K562 (cell line): ENCODE results near the gene COQ8A. TPM values are rescaled to one million over a fixed set of nuclear protein-coding genes. Genes with fewer than 3 reads are reported as not detected.

ENCODE experiments used
- E2F6 ChIP-seq, 2 experiments: IDR thresholded peaks; 2 replicates each; pipeline ENCODE4 v1.6.1; 2011; ENCODE audit warnings: borderline replicate concordance in 1 of 2, control low read depth in 1 of 2, low read depth in 1 of 2, low read length in 1 of 2, mild to moderate bottlenecking in 1 of 2, mixed read lengths in 1 of 2, moderate library complexity in 1 of 2; ENCODE audit not compliant: insufficient read depth in 1 of 2, insufficient read length in 1 of 2, poor library complexity in 1 of 2, severe bottlenecking in 1 of 2; ENCODE audit errors: extremely low read depth in 1 of 2
- EGR1 ChIP-seq: fragments of 450-650 bp; conservative IDR thresholded peaks from 2 replicates; pipeline ENCODE4 v1.6.1; 2017; ENCODE audit warnings: mild to moderate bottlenecking
- FOXM1 ChIP-seq, 2 experiments: fragments of 450-650 bp in 1 of 2; sonication (generic) in 1 of 2; formaldehyde crosslinking in 1 of 2; IDR thresholded peaks; 2 replicates each; pipeline versions ENCODE4 v1.6.1 to v1.9.0; 2017 to 2022; ENCODE audit warnings: low read depth in 2 of 2, mild to moderate bottlenecking in 2 of 2, missing genetic modification reagents in 1 of 2, moderate library complexity in 1 of 2
- GTF2F1 ChIP-seq: IDR thresholded peaks from 2 replicates; pipeline ENCODE4 v1.6.1; 2011; ENCODE audit warnings: low read depth, low read length, improper control_type of control experiment
- MXI1 ChIP-seq: IDR thresholded peaks from 2 replicates; pipeline ENCODE4 v1.6.1; 2011; ENCODE audit warnings: low read depth, mild to moderate bottlenecking, improper control_type of control experiment, low read length
- RBM14 ChIP-seq: fragments of 200-400 bp; formaldehyde crosslinking; IDR thresholded peaks from 2 replicates; pipeline ENCODE4 v1.6.1; 2018; ENCODE audit warnings: low read depth, mild to moderate bottlenecking, low read length, moderate library complexity, borderline replicate concordance; ENCODE audit not compliant: insufficient read depth
- ZBTB11 ChIP-seq, 3 experiments: fragments of 200-800 bp in 1 of 3; fragments of 250-450 bp in 1 of 3; fragments of 450-650 bp in 1 of 3; sonication (Bioruptor Pico) in 1 of 3; sonication (Bioruptor generic) in 1 of 3; formaldehyde crosslinking in 1 of 3; IDR thresholded peaks; 2 replicates each; pipeline versions ENCODE4 v1.6.1 to v1.8.0; 2016 to 2022; ENCODE audit warnings: mild to moderate bottlenecking in 2 of 3, missing genetic modification characterization in 2 of 3, missing compliant biosample characterization in 1 of 3, moderate library complexity in 1 of 3
- polyA plus RNA-seq, 8 experiments: library from polyadenylated mRNA; depleted of rRNA in 4 of 8; stranded (reverse) in 5 of 8; unstranded in 3 of 8; fragments of >200 nt; fragmentation: Nextera tagmentation in 2 of 8; fragmentation: Illumina TruSeq in 1 of 8; extraction: Ambion mirVana in 2 of 8; extraction: Trizol in 1 of 8; gene quantifications; 2 replicates each; pipeline versions ENCODE4 v1.2.1 to v1.2.3, GENCODE V29; 2011 to 2014; ENCODE audit warnings: inconsistent platforms in 1 of 8, missing spikeins in 1 of 8
- total RNA-seq, 7 experiments: library from RNA; depleted of rRNA in 6 of 7; stranded (reverse); fragments of >200 nt in 6 of 7; fragmentation: Illumina TruSeq in 2 of 7; extraction: Trizol in 2 of 7; gene quantifications; 2 replicates each; pipeline versions ENCODE4 v1.2.1 to v1.2.3, GENCODE V29; 2011 to 2021; ENCODE audit warnings: low replicate concordance in 1 of 7

COQ8A gene
- total and polyA plus RNA-seq, 9 of the 15 experiments (the other 6 are each of a cell fraction or from before 2014, with no cell fraction given), result 2.6 to 54.3 (median 32.4) TPM

GRCh38 chr1:226950316-226950715 is 10.2 kb downstream of the COQ8A start (continued):
- no peak for TF ChIP-seq ZBTB11 (CRISPR knock-in tag; IDR thresholded peaks at IDR 0.05)
- TF ChIP-seq FOXM1 (IDR thresholded peaks at IDR 0.05; ENCODE audit: low read depth), result 0 out of 2 replicates have a peak, but pooled peaks have one; percentile 28
- TF ChIP-seq FOXM1 (CRISPR knock-in tag; IDR thresholded peaks at IDR 0.05; ENCODE audit: low read depth), result no peak
- TF ChIP-seq RBM14, result no peak
- no peak for TF ChIP-seq GTF2F1
- no peak for TF ChIP-seq E2F6 (IDR thresholded peaks at IDR 0.05; ENCODE audit: borderline replicate concordance in 1 of 2, extremely low read depth in 1 of 2, insufficient read depth in 1 of 2, insufficient read length in 1 of 2, low read depth in 1 of 2, low read length in 1 of 2, poor library complexity in 1 of 2, severe bottlenecking in 1 of 2)
- no peak for TF ChIP-seq EGR1
- TF ChIP-seq MXI1, result no peak
